ENCODE results near the gene ADIPOQ. TPM values are rescaled to one million over a fixed set of nuclear protein-coding genes. Genes with fewer than 3 reads are reported as not detected.
"Not testable (repeated sequence)": the region's sequence is repeated elsewhere in the genome, so short reads cannot be mapped to it uniquely, and the experiment has no call there.

Gene ADIPOQ
- total and polyA plus RNA-seq, 8 donors, result under 0.01 to 11.1 (median 1.4) TPM; not detected in 1

- H3K4me1 ChIP-seq, result peaks cover 11 to 26% (median 17%) of the 10 kb centered on the region in 4 donors
- peak within 1 kb of the TSS; percentile 86 to 95 (median 93) for H3K27ac ChIP-seq
- peaks cover 0 to 27% (median 19%) of the 10 kb centered on the region in 4 donors for H3K36me3 ChIP-seq
- 0% methylated on average over 37 to 70 of the region's 70 CpGs for WGBS, 5 donors
- TF ChIP-seq POLR2AphosphoS5 (IDR thresholded peaks at IDR 0.05) (peak; percentile 78 to 92 (median 91)), POLR2A (IDR thresholded peaks at IDR 0.05) (no peak), CTCF (IDR thresholded peaks at IDR 0.05) (no peak), EP300 (IDR thresholded peaks at IDR 0.05) (no peak)
- intact Hi-C loops (cut with DNase I; ENCODE audit: low total_unique reads), result no loop called here
- no peaks in the 10 kb centered on the region for H3K9me3 ChIP-seq
- peak; percentile 91 to 95 for DNase-seq
- no peaks in the 10 kb centered on the region for H3K27me3 ChIP-seq
- peak within 1 kb of the TSS; percentile 65 to 81 (median 72) for H3K4me3 ChIP-seq
Observed at GRCh38 chr3:186806089-186807055, 36.1 kb upstream of the ADIPOQ start, which contains the start of gene RFC4. RFC4 (minus strand) TSS chr3:186806482; CDS start chr3:186804713, 1,769 bp downstream.

- 18 to 30% (median 21%) methylated on average over 5 of the region's 5 CpGs for WGBS, 5 donors
- Histone ChIP-seq H3K9me3 (no peaks in the 10 kb centered on the region), H3K4me1 (peaks cover 11 to 26% (median 17%) of the 10 kb centered on the region in 4 donors), H3K27ac (peak overlapping the region in 3 of 5 donors; percentile 93 to 95 (median 93)), H3K36me3 (peaks cover 0 to 20% (median 17%) of the 10 kb centered on the region in 4 donors), H3K4me3 (peak overlapping the region in 3 of 4 donors; percentile 65 to 81 (median 70)), H3K27me3 (peaks cover 0 to 7% (median 0%) of the 10 kb centered on the region in 3 donors)
- intact Hi-C loops (cut with DNase I; ENCODE audit: low total_unique reads), result no loop called here
- TF ChIP-seq POLR2A (IDR thresholded peaks at IDR 0.05), result no peak
- TF ChIP-seq EP300 (IDR thresholded peaks at IDR 0.05), result no peak
- no peak for TF ChIP-seq POLR2AphosphoS5 (IDR thresholded peaks at IDR 0.05)
- no peak for TF ChIP-seq CTCF (IDR thresholded peaks at IDR 0.05)
- DNase-seq, result no peak
Observed at GRCh38 chr3:186807231-186807630, 35.3 kb upstream of the ADIPOQ start.

- no peak for DNase-seq
- TF ChIP-seq CTCF (IDR thresholded peaks at IDR 0.05) (no peak), POLR2AphosphoS5 (IDR thresholded peaks at IDR 0.05) (no peak), EP300 (IDR thresholded peaks at IDR 0.05) (no peak), POLR2A (IDR thresholded peaks at IDR 0.05) (no peak)
- no peaks in the 10 kb centered on the region for H3K9me3 ChIP-seq
- 79 to 89% (median 84%) methylated on average over 5 of the region's 5 CpGs for WGBS, 5 donors
- H3K36me3 ChIP-seq, result no peaks in the 10 kb centered on the region
- H3K27me3 ChIP-seq, result peaks cover 0 to 21% (median 0%) of the 10 kb centered on the region in 3 donors
- no peak overlapping the region for H3K27ac ChIP-seq
- no peak overlapping the region for H3K4me3 ChIP-seq
- peaks cover 8 to 14% (median 12%) of the 10 kb centered on the region in 4 donors for H3K4me1 ChIP-seq
- intact Hi-C loops (cut with DNase I; ENCODE audit: low total_unique reads), result no loop called here
Observed at GRCh38 chr3:186810336-186810996, 32.0 kb upstream of the ADIPOQ start.

DNA sequence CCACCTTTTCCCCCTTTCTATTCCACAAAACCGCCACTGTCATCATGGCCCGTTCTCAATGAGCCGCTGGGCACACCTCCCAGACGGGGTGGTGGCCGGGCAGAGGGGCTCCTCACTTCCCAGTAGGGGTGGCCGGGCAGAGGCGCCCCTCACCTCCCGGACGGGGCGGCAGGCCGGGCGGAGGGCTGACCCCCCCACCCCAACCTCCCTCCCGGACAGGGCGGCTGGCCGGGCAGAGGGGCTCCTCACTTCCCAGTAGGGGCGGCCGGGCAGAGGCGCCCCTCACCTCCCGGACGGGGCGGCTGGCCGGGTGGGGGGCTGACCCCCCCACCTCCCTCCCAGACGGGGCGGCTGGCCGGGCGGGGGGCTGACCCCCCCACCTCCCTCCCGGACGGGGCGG, 31.2 kb upstream of the ADIPOQ start:
- H3K27me3 ChIP-seq, result peaks cover 0 to 21% (median 0%) of the 10 kb centered on the region in 3 donors
- DNase-seq; H3K36me3 ChIP-seq; H3K4me1 ChIP-seq; H3K9me3 ChIP-seq; intact Hi-C loops (cut with DNase I; ENCODE audit: low total_unique reads); H3K4me3 ChIP-seq; H3K27ac ChIP-seq: not testable (repeated sequence)
- 92 to 97% (median 93%) methylated on average over 8 to 19 of the region's 29 CpGs for WGBS, 5 donors

All from stomach (tissue), 9 donors.